ENCODE measurements around the gene PPIL3.

PPIL3 gene

GRCh38 chr2:200878289-200878880 is 10.5 kb downstream of the PPIL3 start:
- Histone ChIP-seq H3K9ac (ENCODE audit: low read depth, low read length) (no peak overlapping the region), H3K4me3 (ENCODE audit: low read length) (no peak overlapping the region), H3K36me3 (ENCODE audit: insufficient read depth, low read depth, low read length) (peaks cover 82% of the 10 kb centered on the region), H3K27me3 (ENCODE audit: insufficient read depth, low read length) (no peaks in the 10 kb centered on the region), H3K4me1 (ENCODE audit: insufficient read depth, low read length) (no peaks in the 10 kb centered on the region), H3K9me3 (ENCODE audit: insufficient read depth, low read depth, low read length) (no peaks in the 10 kb centered on the region), H3K27ac (ENCODE audit: low read length) (no peak overlapping the region)

- Histone ChIP-seq H3K9ac (ENCODE audit: low read depth, low read length) (no peak overlapping the region), H3K4me3 (ENCODE audit: low read length) (no peak overlapping the region), H3K4me1 (ENCODE audit: insufficient read depth, low read length) (no peaks in the 10 kb centered on the region), H3K27ac (ENCODE audit: low read length) (no peak overlapping the region), H3K36me3 (ENCODE audit: insufficient read depth, low read depth, low read length) (peaks cover 79% of the 10 kb centered on the region), H3K9me3 (ENCODE audit: insufficient read depth, low read depth, low read length) (no peaks in the 10 kb centered on the region), H3K27me3 (ENCODE audit: insufficient read depth, low read length) (no peaks in the 10 kb centered on the region)
Observed at GRCh38 chr2:200877443-200877842, 11.4 kb downstream of the PPIL3 start.

DNA sequence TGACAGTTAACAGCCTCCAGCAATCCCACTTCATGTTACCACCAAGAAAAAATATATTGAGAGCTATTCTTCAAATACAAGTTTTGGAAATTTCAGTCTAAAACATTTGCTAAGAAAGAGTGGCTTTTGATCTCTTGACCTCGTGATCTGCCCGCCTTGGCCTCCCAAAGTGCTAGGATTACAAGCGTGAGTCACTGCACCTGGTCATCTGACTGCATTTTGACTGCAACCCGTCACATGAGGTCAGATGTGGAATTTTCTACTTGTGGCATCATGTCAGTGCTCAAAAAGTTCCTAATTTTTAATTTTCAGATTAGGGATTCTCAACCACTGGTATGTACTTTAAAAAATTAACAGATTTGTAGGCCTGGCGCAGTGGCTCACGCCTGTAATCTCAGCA is 15.3 kb downstream of the PPIL3 start:
- Histone ChIP-seq H3K36me3 (ENCODE audit: insufficient read depth, low read depth, low read length) (peaks cover 58% of the 10 kb centered on the region), H3K4me3 (ENCODE audit: low read length) (no peak overlapping the region), H3K27ac (ENCODE audit: low read length) (no peak overlapping the region), H3K4me1 (ENCODE audit: insufficient read depth, low read length) (no peaks in the 10 kb centered on the region), H3K9ac (ENCODE audit: low read depth, low read length) (no peak overlapping the region), H3K9me3 (ENCODE audit: insufficient read depth, low read depth, low read length) (no peaks in the 10 kb centered on the region), H3K27me3 (ENCODE audit: insufficient read depth, low read length) (no peaks in the 10 kb centered on the region)

DNA sequence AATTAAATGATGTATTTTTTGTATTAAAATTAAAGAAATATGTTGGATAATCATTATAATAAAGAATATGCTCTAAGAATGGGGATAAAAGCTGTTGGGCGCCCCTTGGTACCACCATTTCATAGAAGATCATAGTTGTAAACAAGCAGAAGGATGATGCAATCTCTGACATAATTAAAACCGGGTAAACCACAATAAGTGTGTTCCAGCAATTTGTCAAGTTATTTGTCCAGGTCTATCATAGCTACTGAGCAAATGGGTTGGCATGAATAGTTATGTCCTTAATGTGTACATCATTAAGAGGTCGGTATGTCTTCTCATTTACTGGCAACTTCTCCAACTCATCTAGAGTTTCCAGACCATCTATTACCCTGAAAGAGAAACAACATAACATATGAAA is 17.7 kb downstream of the PPIL3 start:
- no peaks in the 10 kb centered on the region for H3K4me1 ChIP-seq (ENCODE audit: insufficient read depth, low read length)
- no peak overlapping the region for H3K27ac ChIP-seq (ENCODE audit: low read length)
- peaks cover 44% of the 10 kb centered on the region for H3K36me3 ChIP-seq (ENCODE audit: insufficient read depth, low read depth, low read length)
- H3K27me3 ChIP-seq (ENCODE audit: insufficient read depth, low read length) = no peaks in the 10 kb centered on the region
- H3K9me3 ChIP-seq (ENCODE audit: insufficient read depth, low read depth, low read length) = no peaks in the 10 kb centered on the region
- no peak overlapping the region for H3K9ac ChIP-seq (ENCODE audit: low read depth, low read length)
- no peak overlapping the region for H3K4me3 ChIP-seq (ENCODE audit: low read length)

DNA sequence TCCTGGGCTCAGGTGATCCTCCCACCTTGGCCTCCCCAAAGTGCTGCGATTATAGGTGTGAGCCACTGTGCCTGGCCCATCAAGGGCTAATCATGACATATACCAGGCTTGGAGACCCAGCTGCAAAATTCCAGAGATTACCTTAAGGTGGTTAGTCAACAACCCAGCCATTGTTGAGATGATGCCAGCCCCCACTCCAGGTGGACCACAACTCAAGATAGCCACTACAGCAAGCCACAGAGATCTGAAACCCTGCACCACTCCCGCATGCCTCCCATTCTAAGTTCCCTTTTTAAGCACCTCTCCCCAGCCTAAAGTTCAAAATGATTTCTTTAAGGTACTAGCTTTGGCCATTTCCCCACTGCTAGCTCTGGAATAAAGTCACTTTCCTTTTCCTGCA is 19.9 kb downstream of the PPIL3 start:
- Histone ChIP-seq H3K9me3 (ENCODE audit: insufficient read depth, low read depth, low read length) (no peaks in the 10 kb centered on the region), H3K27me3 (ENCODE audit: insufficient read depth, low read length) (no peaks in the 10 kb centered on the region), H3K36me3 (ENCODE audit: insufficient read depth, low read depth, low read length) (peaks cover 26% of the 10 kb centered on the region), H3K9ac (ENCODE audit: low read depth, low read length) (no peak overlapping the region), H3K4me1 (ENCODE audit: insufficient read depth, low read length) (no peaks in the 10 kb centered on the region), H3K4me3 (ENCODE audit: low read length) (no peak overlapping the region), H3K27ac (ENCODE audit: low read length) (no peak overlapping the region)

- Histone ChIP-seq H3K4me3 (ENCODE audit: low read length) (peak within 1 kb of the TSS; percentile 100), H3K9ac (ENCODE audit: low read depth, low read length) (peak within 1 kb of the TSS; percentile 100), H3K36me3 (ENCODE audit: insufficient read depth, low read depth, low read length) (peaks cover 26% of the 10 kb centered on the region), H3K9me3 (ENCODE audit: insufficient read depth, low read depth, low read length) (no peaks in the 10 kb centered on the region), H3K27ac (ENCODE audit: low read length) (peak within 1 kb of the TSS; percentile 98), H3K4me1 (ENCODE audit: insufficient read depth, low read length) (peaks cover 7% of the 10 kb centered on the region), H3K27me3 (ENCODE audit: insufficient read depth, low read length) (no peaks in the 10 kb centered on the region)
Observed at GRCh38 chr2:200864176-200865034, 24.5 kb downstream of the PPIL3 start, which contains the start of gene CLK1. TSS of gene CLK1 (minus strand) at chr2:200864658. CDS start at chr2:200861862, 2,796 bp downstream.

DNA sequence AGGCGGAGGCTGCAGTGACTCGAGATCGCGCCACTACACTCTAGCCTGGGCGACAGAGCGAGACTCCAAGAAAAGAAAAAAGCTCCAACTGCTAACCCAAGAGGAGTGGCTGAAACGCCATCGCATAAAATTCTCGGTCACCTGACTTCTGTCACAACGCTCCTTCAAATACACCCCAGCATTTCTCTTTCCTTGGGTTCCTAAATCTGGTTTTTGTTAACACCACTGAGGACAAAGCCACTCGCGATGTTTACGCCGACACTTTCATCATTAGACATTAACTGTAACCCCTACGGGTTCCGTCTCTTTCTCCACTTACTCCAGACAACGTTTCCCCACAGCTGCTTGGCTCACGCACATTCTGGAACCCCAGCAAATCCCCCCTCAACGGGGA is 25.1 kb downstream of the PPIL3 start:
- Histone ChIP-seq H3K27ac (ENCODE audit: low read length) (peak overlapping the region; percentile 98), H3K4me1 (ENCODE audit: insufficient read depth, low read length) (peaks cover 7% of the 10 kb centered on the region)

DNA sequence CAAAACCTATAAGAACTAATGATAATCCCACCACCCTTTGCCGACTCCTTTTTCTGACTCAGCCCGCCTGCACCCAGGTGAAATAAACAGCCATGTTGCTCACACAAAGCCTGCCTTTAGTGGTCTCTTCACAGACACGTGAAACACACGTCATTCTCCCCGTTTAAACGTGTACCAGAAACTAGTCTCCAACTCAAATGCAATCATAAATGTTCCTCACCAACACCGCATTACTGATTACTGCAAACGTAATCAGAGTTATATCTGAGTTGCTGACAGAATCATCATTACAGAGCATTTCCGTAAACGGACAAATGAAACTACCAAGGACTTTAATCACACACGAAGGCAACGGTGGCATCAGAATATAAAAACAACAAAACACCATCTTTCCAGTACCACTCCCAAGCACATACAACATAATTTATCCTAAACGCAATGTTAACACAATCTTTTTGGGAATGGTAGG is 26.3 kb downstream of the PPIL3 start:
- H3K9me3 ChIP-seq (ENCODE audit: insufficient read depth, low read depth, low read length) = no peaks in the 10 kb centered on the region
- no peak overlapping the region for H3K27ac ChIP-seq (ENCODE audit: low read length)
- peaks cover 7% of the 10 kb centered on the region for H3K4me1 ChIP-seq (ENCODE audit: insufficient read depth, low read length)
- H3K4me3 ChIP-seq (ENCODE audit: low read length) = peak overlapping the region; percentile 100
- H3K27me3 ChIP-seq (ENCODE audit: insufficient read depth, low read length) = no peaks in the 10 kb centered on the region
- peak overlapping the region; percentile 100 for H3K9ac ChIP-seq (ENCODE audit: low read depth, low read length)
- H3K36me3 ChIP-seq (ENCODE audit: insufficient read depth, low read depth, low read length) = peaks cover 44% of the 10 kb centered on the region

More for the DNA sequence above, 25.1 kb downstream of the PPIL3 start:
- peaks cover 32% of the 10 kb centered on the region for H3K36me3 ChIP-seq (ENCODE audit: insufficient read depth, low read depth, low read length)
- peak overlapping the region; percentile 100 for H3K4me3 ChIP-seq (ENCODE audit: low read length)
- peak overlapping the region; percentile 100 for H3K9ac ChIP-seq (ENCODE audit: low read depth, low read length)
- no peaks in the 10 kb centered on the region for H3K9me3 ChIP-seq (ENCODE audit: insufficient read depth, low read depth, low read length)
- H3K27me3 ChIP-seq (ENCODE audit: insufficient read depth, low read length) = no peaks in the 10 kb centered on the region

DNA sequence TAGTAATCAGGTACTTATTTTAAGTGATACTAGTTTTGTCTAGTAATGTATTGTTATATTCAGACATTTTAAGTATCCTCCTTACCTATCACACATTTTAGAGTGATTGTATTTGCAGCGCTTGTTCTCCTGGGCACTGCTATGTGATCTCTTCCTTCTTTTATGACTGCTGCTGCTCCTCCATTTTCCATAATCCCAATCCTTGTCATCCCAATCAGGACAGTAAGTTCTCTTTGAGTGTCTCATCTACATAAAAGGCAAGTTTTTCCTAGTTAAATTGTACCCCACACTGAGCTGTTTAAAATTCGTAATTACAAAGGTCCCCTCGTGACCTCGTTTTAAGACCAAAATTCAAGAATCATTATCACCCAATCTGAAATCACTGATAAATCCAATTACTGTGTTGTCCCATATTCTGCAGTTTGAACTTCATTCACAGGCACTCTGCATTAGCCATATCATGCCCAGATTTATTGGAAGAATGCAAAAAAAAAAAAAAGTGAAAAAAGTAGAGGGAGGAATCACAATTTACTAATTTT is 27.2 kb downstream of the PPIL3 start:
- Histone ChIP-seq H3K4me1 (ENCODE audit: insufficient read depth, low read length) (peaks cover 7% of the 10 kb centered on the region), H3K4me3 (ENCODE audit: low read length) (peak overlapping the region; percentile 100), H3K36me3 (ENCODE audit: insufficient read depth, low read depth, low read length) (peaks cover 53% of the 10 kb centered on the region), H3K27ac (ENCODE audit: low read length) (no peak overlapping the region), H3K27me3 (ENCODE audit: insufficient read depth, low read length) (no peaks in the 10 kb centered on the region), H3K9me3 (ENCODE audit: insufficient read depth, low read depth, low read length) (no peaks in the 10 kb centered on the region), H3K9ac (ENCODE audit: low read depth, low read length) (peak overlapping the region; percentile 100; the same call in 1 of the 2 replicates)

- H3K4me1 ChIP-seq (ENCODE audit: insufficient read depth, low read length) = peaks cover 7% of the 10 kb centered on the region
- no peak overlapping the region for H3K9ac ChIP-seq (ENCODE audit: low read depth, low read length)
- H3K27me3 ChIP-seq (ENCODE audit: insufficient read depth, low read length) = no peaks in the 10 kb centered on the region
- peaks cover 65% of the 10 kb centered on the region for H3K36me3 ChIP-seq (ENCODE audit: insufficient read depth, low read depth, low read length)
- no peak overlapping the region for H3K27ac ChIP-seq (ENCODE audit: low read length)
- H3K9me3 ChIP-seq (ENCODE audit: insufficient read depth, low read depth, low read length) = no peaks in the 10 kb centered on the region
- no peak overlapping the region for H3K4me3 ChIP-seq (ENCODE audit: low read length)
Observed at GRCh38 chr2:200860092-200860795, 28.6 kb downstream of the PPIL3 start.

GRCh38 chr2:200856806-200857205 is 32.1 kb downstream of the PPIL3 start:
- H3K9me3 ChIP-seq (ENCODE audit: insufficient read depth, low read depth, low read length) = no peaks in the 10 kb centered on the region
- H3K4me1 ChIP-seq (ENCODE audit: insufficient read depth, low read length) = peaks cover 6% of the 10 kb centered on the region
- H3K9ac ChIP-seq (ENCODE audit: low read depth, low read length) = no peak overlapping the region
- H3K27me3 ChIP-seq (ENCODE audit: insufficient read depth, low read length) = no peaks in the 10 kb centered on the region
- H3K36me3 ChIP-seq (ENCODE audit: insufficient read depth, low read depth, low read length) = peaks cover 98% of the 10 kb centered on the region
- no peak overlapping the region for H3K27ac ChIP-seq (ENCODE audit: low read length)
- H3K4me3 ChIP-seq (ENCODE audit: low read length) = no peak overlapping the region

Measured in iPS-20b (cell line).